OCI-LY3 (cell line): ENCODE data around the gene TNFRSF19.

ENCODE experiments used
- EZH2phosphoT487 ChIP-seq: fragments of 200-600 bp; shearing (Covaris generic); IDR thresholded peaks from 2 replicates; pipeline ENCODE4 v1.6.1; 2018; ENCODE audit warnings: antibody characterized with exemption, mixed run types, low read depth
- TF ChIP-seq, protein P1 (sequence below): fragments of 200-600, 300-600 bp; sonication (generic); IDR thresholded peaks from 2 replicates; pipeline ENCODE4 v1.5.1; 2014; ENCODE audit warnings: antibody characterized with exemption, low read length, low read depth

DNA sequence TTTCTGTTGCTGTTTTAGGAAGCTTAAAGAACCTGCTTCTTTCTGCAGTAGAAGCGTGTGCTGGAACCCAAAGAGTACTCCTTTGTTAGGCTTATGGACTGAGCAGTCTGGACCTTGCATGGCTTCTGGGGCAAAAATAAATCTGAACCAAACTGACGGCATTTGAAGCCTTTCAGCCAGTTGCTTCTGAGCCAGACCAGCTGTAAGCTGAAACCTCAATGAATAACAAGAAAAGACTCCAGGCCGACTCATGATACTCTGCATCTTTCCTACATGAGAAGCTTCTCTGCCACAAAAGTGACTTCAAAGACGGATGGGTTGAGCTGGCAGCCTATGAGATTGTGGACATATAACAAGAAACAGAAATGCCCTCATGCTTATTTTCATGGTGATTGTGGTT is 103.1 kb downstream of the TNFRSF19 start:
- TF ChIP-seq, protein P1, sequence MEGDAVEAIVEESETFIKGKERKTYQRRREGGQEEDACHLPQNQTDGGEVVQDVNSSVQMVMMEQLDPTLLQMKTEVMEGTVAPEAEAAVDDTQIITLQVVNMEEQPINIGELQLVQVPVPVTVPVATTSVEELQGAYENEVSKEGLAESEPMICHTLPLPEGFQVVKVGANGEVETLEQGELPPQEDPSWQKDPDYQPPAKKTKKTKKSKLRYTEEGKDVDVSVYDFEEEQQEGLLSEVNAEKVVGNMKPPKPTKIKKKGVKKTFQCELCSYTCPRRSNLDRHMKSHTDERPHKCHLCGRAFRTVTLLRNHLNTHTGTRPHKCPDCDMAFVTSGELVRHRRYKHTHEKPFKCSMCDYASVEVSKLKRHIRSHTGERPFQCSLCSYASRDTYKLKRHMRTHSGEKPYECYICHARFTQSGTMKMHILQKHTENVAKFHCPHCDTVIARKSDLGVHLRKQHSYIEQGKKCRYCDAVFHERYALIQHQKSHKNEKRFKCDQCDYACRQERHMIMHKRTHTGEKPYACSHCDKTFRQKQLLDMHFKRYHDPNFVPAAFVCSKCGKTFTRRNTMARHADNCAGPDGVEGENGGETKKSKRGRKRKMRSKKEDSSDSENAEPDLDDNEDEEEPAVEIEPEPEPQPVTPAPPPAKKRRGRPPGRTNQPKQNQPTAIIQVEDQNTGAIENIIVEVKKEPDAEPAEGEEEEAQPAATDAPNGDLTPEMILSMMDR: no peak
- no peak for TF ChIP-seq EZH2phosphoT487
